Right lobe of liver (tissue), 4 donors: Measurements from ENCODE around the gene ITSN1.

Experiments used
- POLR2A ChIP-seq: fragments of 450-650 bp; IDR thresholded peaks from one replicate; pipeline ENCODE4 v1.6.1; 2017; ENCODE audit warnings: antibody characterized with exemption, mild to moderate bottlenecking
- TF ChIP-seq, protein P1 (sequence below), 4 donors: fragments of 200-600 bp in 3 of 4; fragments of 450-650 bp in 1 of 4; IDR thresholded peaks; one replicate each; pipeline versions ENCODE4 v1.5.1 to v1.8.0; 2016 to 2022; ENCODE audit warnings: antibody characterized with exemption in 4 of 4, mild to moderate bottlenecking in 2 of 4
- donor health status: DM: no; HTN: no; CAD: no.
- donor health status: DM: no; HTN: no; CAD: no.
- donor health status: DM: no; HTN: yes; CAD: no.

DNA sequence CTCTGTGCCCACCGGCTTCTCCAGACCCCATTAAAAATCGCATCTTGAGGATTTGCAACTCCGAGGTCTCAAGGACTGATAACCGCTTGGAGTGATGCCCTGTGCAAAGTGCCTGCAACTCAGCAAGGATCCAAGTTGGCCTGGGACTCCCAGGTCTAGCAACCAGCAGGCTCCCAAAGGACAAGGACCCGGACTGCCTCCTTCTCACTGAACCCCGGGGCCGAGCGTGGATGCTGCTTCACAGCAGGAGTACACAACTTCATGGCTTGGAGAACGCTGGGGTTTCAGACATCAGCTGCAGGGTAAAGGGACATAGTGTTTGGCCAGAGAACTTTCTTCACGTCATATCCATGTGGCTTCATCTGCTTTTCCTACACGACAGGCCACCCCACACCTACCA is 208.1 kb downstream of the ITSN1 start:
- TF ChIP-seq, protein P1, sequence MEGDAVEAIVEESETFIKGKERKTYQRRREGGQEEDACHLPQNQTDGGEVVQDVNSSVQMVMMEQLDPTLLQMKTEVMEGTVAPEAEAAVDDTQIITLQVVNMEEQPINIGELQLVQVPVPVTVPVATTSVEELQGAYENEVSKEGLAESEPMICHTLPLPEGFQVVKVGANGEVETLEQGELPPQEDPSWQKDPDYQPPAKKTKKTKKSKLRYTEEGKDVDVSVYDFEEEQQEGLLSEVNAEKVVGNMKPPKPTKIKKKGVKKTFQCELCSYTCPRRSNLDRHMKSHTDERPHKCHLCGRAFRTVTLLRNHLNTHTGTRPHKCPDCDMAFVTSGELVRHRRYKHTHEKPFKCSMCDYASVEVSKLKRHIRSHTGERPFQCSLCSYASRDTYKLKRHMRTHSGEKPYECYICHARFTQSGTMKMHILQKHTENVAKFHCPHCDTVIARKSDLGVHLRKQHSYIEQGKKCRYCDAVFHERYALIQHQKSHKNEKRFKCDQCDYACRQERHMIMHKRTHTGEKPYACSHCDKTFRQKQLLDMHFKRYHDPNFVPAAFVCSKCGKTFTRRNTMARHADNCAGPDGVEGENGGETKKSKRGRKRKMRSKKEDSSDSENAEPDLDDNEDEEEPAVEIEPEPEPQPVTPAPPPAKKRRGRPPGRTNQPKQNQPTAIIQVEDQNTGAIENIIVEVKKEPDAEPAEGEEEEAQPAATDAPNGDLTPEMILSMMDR (IDR thresholded peaks at IDR 0.05): no peak
- no peak for TF ChIP-seq POLR2A
